Endometrial microvascular endothelial cells (primary cell): Measurements from ENCODE around the gene WDR55. TPM values are rescaled to one million over a fixed set of nuclear protein-coding genes. Genes with fewer than 3 reads are reported as not detected.
"Not testable (repeated sequence)": the region's sequence is repeated elsewhere in the genome, so short reads cannot be mapped to it uniquely, and the experiment has no call there.

ENCODE experiments used
- in situ Hi-C: cut with HindIII; loops from 2 replicates; pipeline ENCODE4 v1.10.0; 2017; ENCODE audit warnings: low sequenced_read_pairs, low pct_unique_long_range_greater_than_20kb; ENCODE audit errors: inconsistent ontology term
- total RNA-seq: library from RNA; depleted of rRNA; stranded (reverse); fragments of >200 nt; gene quantifications from one replicate; pipeline ENCODE4 v1.2.3, GENCODE V29; 2015; ENCODE audit errors: inconsistent ontology term

Gene WDR55
- total RNA-seq, 1 donor from 2014 or later: 29.4 TPM

DNA sequence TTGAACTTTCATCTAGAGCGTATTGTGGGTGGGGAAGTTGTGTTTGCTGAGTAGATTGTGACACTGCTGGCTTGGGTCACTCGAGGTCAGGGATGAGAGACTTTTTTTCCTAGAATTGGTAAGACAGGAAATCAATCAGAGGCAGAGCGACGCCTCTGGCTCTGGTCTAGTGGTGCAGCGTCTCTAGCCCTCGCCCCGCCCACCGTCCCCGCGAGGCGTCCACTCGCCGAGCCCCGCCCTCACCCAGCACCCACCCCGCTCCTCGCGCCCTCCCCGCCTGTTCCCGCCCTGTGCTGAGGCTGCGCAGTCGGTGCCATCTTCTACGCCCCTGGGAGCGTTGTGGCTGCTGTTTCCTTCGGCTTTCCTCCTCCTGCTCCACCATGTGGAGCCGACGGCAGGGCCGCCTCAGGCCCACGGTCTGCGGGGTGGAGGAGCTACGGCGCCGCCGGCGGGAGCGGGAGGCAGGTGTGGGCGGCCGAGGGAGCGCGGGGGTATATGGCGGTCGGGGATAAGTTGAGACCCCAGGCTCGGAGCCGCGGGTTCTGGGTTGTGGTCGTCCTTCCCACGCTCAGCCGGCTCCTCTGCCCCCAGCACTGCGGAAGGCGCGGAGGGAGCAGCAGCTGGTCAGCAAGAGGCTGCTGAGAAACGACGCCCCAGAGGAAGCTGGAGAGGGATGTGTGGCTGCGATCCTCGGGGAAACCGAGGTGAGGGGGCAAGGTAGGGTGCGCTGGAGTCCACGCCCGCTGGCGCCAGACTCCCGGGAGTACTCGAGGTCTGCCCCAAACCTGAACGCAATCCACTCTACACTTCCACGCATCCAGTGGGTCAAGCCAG is 25.3 kb upstream of the WDR55 start, which contains the start of gene TMCO6:
TMCO6 (plus strand) TSS at position 304 of the 834 bp plus-strand sequence; CDS start at position 381, 77 bp downstream.
- in situ Hi-C loops: no loop called here

DNA sequence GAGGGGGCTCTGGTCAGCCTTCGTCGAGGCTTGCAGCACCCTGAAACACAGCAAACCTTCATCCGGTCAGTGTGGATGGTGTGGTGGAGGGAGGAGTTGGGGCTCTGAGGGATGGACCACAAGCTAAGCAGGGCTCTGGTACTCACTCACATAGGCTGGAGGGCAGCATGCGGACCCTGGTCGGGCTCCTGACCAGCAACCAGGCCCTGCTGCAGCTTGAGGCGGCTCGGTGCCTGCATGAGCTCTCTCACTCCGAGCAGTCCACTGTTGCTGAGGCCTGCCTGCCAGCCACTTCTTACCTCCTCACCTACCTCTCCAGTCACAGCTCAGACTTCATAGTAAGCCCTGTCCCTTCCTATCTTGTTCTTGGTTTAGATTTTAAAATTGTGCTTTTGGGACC is 23.0 kb upstream of the WDR55 start:
- in situ Hi-C loops: no loop called here

DNA sequence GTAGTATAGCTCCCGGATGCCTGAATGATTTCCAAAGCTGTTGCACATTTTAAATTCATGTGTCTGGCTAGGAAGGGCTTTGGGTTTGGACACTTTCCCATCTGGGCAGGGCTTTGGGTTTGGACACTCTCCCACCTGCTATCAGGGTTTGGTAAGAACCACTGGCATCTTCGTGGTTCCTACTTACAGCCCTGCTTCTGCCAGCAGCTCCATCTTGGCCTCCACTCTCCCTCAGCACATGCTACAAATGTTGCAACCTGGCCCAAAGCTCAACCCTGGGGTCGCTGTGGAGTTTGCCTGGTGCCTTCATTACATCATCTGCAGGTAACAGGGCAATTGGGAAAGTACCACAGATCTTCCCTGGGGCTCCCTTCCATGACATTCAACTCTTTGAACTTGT is 22.0 kb upstream of the WDR55 start:
- in situ Hi-C loops: no loop called here

DNA sequence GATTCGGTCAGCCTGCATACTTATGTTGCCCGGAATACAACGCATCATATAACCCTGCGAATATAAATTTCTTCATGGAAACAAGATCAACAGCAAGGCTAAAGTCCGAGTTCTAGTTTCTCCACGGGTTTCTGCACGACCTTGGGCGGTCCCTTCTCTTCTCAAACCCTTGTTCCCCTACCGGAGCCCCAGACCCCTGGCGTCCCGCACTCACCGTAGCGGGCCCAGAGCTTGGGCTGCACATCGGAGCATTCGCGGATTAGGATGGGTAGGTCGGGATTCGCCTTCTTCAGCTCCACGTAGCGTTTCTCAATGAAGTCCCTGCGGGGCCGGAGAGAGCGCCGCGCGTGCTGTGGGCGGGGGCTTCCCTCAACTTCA is 17.7 kb upstream of the WDR55 start:
- in situ Hi-C loops: no loop called here

DNA sequence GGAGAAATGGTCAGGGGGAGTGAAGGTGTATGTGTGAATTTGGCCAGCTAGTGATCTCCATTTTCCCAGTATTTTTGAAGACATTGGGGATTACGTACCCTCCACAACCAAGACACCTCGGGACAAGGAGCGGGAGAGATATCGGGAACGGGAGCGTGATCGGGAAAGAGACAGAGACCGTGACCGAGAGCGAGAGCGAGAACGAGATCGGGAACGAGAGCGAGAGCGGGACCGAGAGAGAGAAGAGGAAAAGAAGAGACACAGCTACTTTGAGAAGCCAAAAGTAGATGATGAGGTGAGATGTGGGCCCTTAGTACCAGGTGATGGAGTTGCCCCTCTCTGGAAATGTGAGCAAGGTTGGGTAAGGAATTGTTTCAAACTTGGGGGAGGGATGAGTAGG is 5.8 kb upstream of the WDR55 start:
- in situ Hi-C loops: no loop called here

DNA sequence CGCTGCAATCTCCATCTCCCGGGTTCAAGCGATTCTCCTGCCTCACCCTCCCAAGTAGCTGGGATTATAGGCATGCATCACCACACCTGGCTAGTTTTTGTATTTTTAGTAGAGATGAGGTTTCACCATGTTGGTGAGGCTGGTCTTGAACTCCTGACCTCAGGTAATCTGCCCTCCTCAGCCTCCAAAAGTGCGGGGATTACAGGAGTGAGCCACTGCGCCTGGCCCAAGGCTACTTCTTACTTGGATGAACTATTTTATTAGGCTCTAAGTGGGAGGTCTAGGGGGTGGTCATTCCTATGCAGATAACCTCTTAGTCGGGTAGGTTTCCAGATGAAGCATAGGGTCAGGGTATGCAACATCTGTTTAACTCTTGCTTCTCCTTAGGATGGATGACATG is 4.3 kb upstream of the WDR55 start:
- in situ Hi-C loops: not testable (repeated sequence)

DNA sequence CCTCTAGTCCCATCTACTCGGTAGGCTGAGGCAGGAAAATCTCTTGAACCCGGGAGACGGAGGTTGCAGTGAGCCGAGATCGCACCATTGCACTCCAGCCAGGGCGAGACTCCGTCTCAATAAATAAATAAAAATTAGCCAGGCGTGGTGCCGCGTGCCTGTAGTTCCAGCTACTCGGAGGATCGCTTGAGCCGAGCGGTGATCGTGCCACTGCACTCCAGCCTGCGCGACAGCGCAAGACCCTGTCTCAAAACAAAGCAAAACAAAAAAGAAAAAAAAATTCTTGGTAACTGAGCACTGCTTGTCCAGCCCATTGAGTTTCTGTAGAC is 710 bp upstream of the WDR55 start:
- in situ Hi-C loops: no loop called here

DNA sequence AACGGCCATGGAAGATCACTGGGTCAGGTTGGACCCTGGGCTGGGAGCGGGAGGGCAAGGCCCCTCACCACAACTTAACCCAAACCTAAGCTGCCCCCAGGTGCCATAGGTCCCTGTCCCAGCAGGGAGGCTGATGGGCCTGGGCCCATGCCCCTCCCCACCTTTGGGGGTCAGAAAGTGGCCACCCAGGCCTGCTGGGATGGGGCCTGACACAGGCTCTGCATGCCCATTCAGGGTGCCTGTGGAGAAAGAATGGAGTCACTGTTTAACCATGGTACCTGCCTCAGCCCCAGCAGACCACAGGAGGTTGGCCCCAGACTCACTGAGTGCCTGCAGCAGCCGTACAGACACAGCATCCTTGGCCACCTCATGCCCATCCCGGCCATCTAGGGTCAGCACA is 6.3 kb downstream of the WDR55 start:
- in situ Hi-C loops: not testable (repeated sequence)

DNA sequence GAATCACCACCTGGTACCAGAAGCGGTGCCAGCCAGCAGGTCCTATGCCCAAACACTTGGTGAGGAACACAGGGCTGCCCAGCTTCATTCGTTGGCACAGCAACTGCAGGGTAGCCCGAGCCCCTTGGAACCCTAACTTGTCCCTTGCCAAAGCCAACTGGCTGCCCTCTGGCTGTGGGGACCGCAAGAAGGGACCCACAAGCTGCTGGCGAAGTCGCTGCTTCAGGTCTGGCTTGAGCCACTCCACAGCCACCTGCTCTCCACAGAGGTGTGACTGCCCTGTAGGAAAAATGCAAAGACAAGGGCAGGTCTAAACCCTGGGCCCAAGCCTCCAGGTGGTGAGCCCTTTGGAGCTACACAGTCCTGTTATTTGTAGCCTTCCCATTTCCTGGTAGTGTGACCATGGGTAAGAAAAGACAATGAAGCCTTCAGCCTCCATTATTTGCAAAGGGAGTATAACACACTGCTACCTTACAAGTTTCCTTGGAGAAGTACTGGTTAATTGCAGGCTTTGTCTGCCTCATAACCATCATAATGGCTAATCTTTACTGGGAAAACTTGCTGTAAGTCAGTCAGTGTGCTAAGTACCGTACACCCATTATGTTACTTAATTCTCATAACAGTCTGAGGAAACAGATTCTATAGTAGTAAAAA is 6.9 kb downstream of the WDR55 start:
- in situ Hi-C loops: no loop called here

DNA sequence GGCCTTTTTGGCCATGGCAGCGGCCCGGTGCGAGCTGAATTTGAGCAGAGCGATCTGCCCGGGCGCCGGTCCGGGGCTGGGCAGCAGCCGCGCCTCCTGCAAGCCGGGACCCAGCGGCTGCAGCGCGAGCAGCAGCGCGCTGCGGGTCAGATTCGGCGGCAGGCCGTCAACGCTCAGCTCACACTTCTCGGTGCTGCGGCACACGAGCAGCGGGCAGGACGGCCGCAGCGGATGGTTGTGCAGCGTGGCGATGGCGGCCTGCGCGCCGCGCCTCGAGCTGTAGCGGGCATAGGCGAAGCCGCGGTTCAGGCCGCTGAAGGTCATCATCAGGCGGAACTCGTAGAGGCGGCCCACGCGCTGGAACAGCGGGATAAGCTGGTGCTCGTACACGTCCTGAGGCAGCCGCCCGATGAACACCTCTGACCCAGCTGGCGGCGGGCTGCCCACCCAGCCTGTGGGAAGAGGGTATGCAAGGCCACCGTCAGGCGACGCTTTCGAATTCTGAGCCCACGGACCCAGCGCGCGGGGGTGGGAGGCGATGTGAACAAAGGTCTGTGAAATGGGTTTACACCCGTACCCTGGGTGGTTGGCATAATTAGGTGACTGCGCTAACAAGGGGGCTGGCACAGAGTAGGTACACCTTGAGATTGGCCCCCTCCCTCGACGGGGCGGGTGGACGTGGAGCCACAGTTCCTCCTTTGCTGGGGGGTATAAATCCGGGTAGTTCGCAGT is 7.9 kb downstream of the WDR55 start:
- in situ Hi-C loops: no loop called here

DNA sequence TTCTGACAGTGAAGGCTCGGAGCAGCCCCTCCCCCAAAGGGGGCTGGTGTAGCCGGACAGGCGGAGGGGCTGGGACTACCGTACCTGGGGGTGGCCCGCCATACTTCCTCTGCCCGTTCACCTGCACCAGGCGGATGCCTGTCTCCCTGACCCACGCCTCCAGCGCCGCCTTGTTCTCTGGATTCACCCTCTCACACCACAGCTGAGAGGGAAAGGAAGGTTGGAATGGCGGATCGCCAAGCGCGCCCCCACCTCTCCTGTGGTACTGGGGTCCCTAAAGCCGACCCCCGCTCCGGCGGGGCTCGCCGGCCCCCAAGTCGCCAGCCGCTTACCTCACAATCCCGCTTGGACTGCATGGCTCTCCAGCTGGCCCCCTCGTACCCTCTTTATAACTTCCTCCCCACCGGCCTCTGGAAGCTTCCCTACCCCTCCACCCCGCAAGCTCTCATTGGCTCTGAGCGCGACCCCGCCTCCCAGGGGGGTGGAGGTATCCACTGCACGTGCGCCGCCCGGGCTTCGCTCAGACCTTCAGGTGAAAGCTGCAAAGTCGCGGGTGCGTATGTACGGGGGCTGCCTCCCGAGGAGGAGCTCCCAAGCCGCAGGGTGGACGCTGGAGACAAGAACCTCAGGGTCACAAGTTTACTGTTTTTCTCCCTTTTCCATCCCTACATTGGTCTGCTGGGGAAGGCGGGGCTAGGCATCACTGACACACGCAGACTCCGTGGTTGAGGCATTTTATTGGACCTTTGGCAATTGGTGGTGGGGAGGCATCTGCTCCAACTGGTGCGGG is 8.7 kb downstream of the WDR55 start, which contains the start of gene DND1:
DND1 (minus strand) TSS at position 390 of the 790 bp plus-strand sequence; CDS start at position 356, 34 bp downstream.
- in situ Hi-C loops: no loop called here

DNA sequence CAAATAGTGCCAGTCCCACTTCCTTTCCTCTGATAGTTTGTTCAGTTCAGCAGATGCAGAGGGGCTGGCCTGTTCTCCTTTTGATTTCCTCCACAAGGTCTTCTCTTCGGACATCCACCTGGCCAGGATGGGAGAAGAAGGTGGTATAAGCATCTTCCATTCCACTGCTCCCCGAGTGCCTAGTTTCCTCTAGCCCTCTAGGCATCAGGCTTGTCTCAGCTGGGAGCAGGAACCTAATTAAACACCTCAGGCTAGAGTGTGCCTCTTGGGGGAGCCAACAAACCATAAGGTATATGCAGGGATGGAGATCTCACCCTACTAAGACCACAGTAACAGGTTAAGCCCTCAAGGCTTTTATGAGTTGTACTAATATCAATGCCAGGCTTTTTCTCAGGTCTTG is 9.5 kb downstream of the WDR55 start:
- in situ Hi-C loops: no loop called here

DNA sequence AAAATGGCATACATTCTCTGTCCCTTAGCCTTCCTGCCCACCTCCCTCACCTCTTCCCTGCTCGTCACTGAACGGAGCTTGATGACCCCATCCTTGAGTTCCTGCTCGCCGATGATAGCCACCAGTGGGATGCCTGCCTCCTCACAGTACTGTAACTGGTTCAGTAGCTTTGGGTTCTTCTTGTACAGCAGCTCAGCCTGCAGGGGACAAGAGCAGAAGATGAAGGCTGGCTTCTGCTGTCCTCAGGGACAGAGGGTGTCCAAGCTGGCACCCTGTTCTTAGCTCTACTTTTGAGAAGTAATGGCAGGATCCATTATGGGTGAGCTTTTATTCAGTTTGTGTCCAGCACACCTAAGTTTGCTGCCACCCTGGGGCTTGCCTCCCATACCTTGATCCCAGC is 9.9 kb downstream of the WDR55 start:
- in situ Hi-C loops: no loop called here

DNA sequence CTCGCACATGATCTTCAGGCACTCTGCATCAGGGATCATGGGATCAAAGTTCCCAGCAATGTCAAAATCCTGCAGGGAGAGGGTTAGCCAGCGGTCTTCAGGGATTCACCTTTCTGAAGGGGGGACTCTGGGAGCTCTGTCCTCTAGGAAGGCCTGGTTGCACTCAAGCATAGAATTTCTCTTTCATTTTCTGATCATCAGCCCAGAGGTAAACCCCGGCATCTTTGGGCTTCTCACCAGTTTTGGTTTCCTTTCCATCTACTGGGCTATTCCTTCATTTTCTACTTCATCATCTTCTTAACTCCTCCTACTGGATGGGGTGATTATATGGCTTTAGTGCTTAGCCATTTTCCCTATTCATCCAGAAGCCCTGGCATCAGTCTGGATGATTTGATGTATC is 13.2 kb downstream of the WDR55 start:
- in situ Hi-C loops: no loop called here

DNA sequence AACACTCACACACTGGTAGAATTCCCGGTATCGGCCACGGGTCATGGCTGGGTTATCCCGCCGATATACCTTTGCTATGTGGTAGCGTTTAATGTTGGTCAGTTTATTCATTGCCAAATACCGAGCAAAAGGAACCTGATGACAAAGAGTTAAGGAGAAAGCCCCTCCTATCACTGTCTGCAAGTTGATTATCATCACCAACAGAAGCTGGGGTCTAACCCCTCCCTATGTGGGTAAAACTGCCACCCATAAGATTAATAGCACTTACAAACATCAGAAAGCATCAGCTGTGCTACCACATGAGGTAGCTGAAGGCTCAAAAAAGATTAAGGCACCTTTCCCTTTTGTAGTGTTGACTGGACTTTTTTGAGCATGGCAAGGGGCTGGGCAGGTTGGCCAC is 14.3 kb downstream of the WDR55 start:
- in situ Hi-C loops: no loop called here

DNA sequence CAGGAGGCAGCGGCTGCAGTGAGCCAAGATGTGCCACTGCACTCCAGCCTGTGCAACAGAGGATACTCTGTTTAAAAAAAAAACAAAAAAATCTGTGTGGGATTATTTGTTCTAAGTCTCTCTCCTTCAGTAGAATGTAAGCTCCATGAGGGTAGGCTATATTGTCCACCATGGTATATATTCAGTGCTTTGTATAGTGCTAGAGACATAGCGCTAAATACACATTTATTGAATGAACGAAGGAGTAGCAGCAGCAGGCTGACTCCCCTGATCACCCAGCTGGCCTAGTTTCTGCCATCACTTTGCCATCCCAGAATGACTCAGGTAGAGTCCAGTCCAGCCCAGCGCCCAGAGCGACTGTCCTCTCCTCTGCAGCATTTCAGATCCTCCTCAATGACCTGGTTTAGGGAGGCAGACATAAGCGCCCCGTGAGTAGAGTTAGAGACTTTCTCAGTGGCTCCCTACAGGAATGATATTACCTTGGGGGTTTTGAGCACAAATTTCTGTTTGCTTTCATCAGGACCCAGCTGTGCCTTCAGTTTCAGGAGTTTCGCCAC is 25.8 kb downstream of the WDR55 start:
- in situ Hi-C loops: no loop called here

DNA sequence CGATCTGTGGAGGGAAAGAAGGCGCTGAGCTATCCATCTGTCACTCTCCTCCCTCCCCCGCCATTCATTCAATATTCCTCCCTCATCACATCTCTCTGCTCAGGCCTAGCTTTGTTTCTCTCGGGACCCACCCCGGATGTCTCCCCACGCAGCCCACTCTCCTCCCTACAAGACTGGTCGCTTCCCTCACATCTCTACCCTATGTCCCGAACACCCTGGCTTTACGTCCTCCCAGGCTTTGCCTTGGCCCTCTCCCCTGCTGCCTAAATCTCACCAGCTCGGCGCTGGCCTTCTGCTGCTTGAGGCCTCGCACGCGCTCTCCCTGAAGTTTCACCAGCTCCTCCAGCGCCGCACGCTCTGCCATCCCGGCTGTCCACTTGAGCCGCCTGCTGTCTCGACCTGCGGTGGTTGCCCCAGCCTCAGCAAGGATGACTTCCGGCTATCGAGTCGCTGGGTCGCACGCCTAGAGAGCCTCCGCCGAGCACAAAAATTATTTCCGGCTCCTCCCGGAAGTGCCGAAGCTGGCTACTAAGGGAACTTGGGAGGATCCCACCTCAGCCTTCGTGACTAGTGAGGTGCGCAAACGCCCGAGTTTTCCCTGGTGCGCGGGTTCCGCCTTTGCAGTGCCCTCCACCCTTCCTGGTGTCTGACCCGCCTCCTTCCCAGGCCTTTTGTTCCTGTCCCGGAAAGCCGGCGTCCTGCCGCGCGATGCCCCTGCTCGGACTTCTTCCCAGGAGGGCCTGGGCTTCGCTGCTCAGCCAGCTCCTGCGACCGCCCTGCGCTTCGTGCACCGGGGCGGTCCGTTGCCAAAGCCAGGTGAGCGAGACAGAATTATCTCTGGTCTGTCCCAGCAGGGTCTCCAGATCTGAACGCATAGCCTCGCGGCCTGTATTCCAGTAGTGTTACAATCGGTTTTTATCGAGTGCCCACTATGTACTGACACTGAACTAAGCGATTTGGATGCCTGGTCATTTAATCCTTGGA is 26.5 kb downstream of the WDR55 start, which contains the start of the genes HARS1 and HARS2:
HARS1 (minus strand) TSS at position 430 of the 984 bp plus-strand sequence; CDS start at position 364, 66 bp downstream.
HARS2 (plus strand) TSS at position 515 of the 984 bp plus-strand sequence; CDS start at position 709, 194 bp downstream.
- in situ Hi-C loops: no loop called here
